ENCODE results near the gene RABEP1.

Gene RABEP1

DNA sequence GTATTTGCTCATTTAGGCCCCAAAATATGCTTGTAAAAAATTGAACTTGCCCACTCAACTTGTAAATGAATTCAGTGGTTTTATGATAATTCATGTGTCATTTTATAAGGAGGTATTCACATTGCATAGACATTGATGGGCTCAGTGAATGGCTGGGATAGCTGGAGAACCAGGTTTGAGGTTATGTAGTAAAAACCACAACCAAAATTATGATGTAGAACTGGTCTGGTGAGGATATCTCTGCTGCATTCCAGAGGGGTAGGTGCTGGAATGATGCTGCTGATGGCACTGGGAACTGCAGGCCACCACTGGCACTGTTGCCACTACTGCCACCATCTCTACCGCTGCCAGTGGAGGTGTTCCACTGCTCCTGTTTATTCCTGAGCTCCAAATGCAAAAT is 21.5 kb upstream of the RABEP1 start:
- TF ChIP-seq, protein P1, sequence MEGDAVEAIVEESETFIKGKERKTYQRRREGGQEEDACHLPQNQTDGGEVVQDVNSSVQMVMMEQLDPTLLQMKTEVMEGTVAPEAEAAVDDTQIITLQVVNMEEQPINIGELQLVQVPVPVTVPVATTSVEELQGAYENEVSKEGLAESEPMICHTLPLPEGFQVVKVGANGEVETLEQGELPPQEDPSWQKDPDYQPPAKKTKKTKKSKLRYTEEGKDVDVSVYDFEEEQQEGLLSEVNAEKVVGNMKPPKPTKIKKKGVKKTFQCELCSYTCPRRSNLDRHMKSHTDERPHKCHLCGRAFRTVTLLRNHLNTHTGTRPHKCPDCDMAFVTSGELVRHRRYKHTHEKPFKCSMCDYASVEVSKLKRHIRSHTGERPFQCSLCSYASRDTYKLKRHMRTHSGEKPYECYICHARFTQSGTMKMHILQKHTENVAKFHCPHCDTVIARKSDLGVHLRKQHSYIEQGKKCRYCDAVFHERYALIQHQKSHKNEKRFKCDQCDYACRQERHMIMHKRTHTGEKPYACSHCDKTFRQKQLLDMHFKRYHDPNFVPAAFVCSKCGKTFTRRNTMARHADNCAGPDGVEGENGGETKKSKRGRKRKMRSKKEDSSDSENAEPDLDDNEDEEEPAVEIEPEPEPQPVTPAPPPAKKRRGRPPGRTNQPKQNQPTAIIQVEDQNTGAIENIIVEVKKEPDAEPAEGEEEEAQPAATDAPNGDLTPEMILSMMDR (IDR thresholded peaks at IDR 0.05; ENCODE audit: low read depth, low read length), result no peak
- no peak for DNase-seq (ENCODE audit: extremely low read depth, low read depth)

DNA sequence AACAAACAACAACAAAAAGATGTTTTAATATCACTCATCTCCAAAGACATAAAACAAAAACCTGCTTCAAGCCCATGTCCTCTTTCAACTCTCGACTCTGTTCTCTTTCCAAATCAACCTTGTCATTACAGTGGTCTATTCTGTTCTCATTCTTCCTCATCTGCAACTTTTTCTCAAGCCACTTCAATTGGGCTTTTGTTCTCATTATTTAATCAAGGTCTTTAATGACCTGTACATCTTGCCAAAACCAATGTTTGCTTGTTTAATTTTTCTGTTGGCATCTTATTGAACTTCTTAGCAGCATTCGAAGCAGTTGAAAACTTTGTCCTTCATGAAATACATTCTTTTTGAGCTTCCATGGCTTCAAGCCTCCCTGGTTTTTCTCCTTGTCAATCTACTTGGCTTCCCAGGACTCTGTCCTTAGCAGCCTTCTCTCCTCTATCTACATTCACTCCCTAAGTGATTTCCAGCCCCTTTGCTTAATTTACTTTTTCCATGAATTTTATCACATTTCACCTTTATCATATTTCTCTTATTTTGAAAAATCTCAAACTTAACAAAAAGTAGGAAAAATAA is 19.6 kb upstream of the RABEP1 start:
- DNase-seq (ENCODE audit: extremely low read depth, low read depth), result no peak
- TF ChIP-seq, protein P1 (IDR thresholded peaks at IDR 0.05; ENCODE audit: low read depth, low read length), result no peak

DNA sequence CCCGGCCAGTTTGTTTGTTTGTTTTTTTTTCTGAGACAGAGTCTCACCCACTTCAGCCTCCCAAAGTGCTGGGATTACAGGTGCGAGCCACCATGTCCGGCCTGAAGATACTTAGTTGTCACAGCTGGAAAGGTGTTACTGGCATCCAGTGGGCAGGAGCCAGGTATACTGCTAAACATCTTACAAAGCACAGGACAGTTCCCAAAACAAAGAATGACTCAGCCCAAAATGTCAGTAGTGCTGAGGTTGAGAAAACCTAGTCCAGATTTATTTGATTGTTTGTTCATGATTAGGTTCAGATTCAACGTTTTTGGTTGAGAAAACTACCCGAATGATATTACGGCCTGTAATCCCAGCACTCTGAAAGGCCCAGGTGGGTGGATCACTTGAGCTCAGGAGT is 18.6 kb upstream of the RABEP1 start:
- TF ChIP-seq, protein P1 (IDR thresholded peaks at IDR 0.05; ENCODE audit: low read depth, low read length), result no peak
- DNase-seq (ENCODE audit: extremely low read depth, low read depth), result no peak

DNA sequence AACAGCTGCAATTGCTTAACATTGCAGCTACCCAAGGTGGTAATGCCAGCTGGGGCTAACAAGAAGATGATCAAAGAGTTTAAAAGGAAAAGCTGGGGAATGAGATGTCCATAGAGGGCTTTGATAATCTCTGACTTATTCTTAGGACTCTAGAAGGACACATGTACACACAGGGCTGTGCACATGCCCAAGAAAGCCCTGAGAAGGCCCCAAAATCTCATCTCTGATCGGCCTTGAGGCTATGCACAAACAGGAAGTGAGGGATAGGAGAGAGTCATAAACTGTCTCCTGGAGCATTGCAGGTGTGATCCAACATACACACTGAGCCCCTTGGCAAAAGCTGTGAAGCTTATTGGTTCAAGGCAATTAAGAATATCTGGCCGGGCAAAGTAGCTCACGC is 17.2 kb upstream of the RABEP1 start:
- DNase-seq (ENCODE audit: extremely low read depth, low read depth), result no peak
- TF ChIP-seq, protein P1 (IDR thresholded peaks at IDR 0.05; ENCODE audit: low read depth, low read length), result no peak

DNA sequence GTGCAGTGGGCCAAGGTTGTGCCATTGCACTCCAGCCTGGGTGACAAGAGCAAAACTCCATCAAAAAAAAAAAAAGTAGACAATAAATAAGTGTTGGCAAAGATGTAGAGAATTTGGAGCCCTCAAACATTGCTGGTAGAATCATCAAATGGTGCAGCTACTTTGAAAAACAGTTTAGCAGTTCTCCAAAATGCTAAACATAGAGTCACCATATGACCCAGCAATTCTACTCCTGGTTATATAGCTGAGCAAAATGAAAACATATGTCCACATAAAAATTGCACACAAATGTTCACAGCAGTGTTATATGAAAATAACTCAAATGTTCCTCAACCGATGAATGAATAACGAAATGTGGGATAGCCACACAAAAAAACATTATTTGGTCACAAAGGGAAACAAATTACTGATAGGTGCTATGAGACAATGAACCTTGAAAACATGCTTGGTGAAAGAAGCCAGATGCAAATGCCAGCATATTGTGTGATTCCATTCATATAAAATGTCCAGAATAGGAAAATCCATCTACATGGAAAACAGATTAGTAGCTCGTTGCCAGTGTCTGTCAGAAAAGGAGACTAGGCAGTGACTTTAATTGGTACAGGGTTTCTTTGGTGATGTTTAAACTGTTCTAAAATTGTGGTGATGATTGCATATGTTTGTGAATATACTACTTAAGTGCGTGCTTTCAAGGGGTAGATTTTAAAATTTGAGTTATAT is 12.7 kb upstream of the RABEP1 start:
- no peak for DNase-seq (ENCODE audit: extremely low read depth, low read depth)
- TF ChIP-seq, protein P1 (IDR thresholded peaks at IDR 0.05; ENCODE audit: low read depth, low read length), result no peak

DNA sequence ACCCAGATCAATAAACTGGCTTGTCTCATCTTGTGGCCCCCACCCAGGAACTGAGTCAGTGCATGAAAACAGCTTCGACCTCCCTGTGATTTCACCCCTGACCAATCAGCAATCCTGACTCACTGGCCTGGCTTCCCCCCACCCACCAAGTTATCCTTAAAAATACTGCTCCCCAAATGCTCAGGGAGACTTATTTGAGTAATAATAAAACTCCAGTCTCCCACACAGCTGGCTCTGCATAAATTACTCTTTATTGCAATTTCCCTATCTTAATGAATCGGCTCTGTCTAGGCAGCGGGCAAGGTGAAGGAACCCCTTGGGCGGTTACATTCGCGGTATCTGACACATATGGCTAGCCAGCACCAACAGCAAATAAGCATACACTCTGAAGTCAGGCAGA is 9.8 kb upstream of the RABEP1 start:
- no peak for DNase-seq (ENCODE audit: extremely low read depth, low read depth)
- TF ChIP-seq, protein P1 (IDR thresholded peaks at IDR 0.05; ENCODE audit: low read depth, low read length), result no peak

DNA sequence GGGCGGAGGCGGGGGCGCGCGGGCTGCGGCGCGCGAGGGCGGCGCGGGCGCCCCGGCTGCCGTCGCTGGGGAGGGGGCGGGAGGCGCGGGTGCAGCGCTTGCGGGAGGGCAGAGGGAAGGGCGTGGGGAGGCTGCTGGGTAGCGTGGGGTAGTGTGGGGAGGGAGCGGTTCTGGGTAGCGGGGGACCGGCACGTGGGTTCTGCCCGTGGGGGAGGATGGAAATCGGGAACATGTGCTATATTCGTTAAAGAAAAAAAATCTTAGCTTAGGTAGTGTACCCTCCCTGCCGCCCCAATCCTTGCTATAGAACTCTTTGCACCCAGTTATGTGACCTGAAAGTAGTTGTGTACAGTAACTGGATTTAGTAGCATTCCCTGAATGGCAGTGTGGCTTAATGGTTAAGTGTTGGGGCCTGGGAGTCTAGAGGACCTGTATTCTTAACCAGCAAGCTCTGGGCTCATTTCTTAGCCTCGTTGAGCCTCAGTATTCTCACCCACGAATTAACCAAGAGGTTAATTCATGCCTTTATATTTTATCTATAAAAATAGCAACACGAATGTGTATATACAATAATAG is 646 bp downstream of the RABEP1 start:
- no peak for DNase-seq (ENCODE audit: extremely low read depth, low read depth)
- TF ChIP-seq, protein P1 (IDR thresholded peaks at IDR 0.05; ENCODE audit: low read depth, low read length), result no peak
